Astrocyte of the spinal cord (primary cell): ENCODE data around the gene CCR5.

Experiments
- DNase-seq: peaks from one replicate; pipeline ENCODE4 v3.0.0; 2011; ENCODE audit warnings: low read depth, low spot score
- H3K4me3 ChIP-seq: 2 replicates; pipeline ENCODE4 v1.5.1; 2011; ENCODE audit warnings: low read depth, mild to moderate bottlenecking, low read length, moderate library complexity
- CTCF ChIP-seq: IDR thresholded peaks from 2 replicates; pipeline ENCODE4 v1.5.1; 2012; ENCODE audit warnings: low read depth, mild to moderate bottlenecking, low read length, inconsistent platforms
- in situ Hi-C: cut with HindIII; loops from 2 replicates; pipeline ENCODE4 v1.10.0; 2017; ENCODE audit warnings: low sequenced_read_pairs

CCR5 gene

GRCh38 chr3:46416811-46417510, 46.2 kb downstream of the CCR5 start:
- in situ Hi-C loops: no loop called here

GRCh38 chr3:46417841-46418611, 47.3 kb downstream of the CCR5 start:
- no peak for DNase-seq
- in situ Hi-C loops: no loop called here
- H3K4me3 ChIP-seq: no peak overlapping the region
- TF ChIP-seq CTCF: no peak

More at GRCh38 chr3:46416811-46417510, 46.2 kb downstream of the CCR5 start:
- DNase-seq: no peak
- no peak for TF ChIP-seq CTCF
- no peak overlapping the region for H3K4me3 ChIP-seq

GRCh38 chr3:46419816-46420215, 49.1 kb downstream of the CCR5 start:
- H3K4me3 ChIP-seq: no peak overlapping the region
- TF ChIP-seq CTCF: no peak
- DNase-seq: no peak
- in situ Hi-C loops: no loop called here

GRCh38 chr3:46420931-46421330, 50.2 kb downstream of the CCR5 start:
- TF ChIP-seq CTCF: no peak
- H3K4me3 ChIP-seq: no peak overlapping the region
- DNase-seq: no peak
- in situ Hi-C loops: no loop called here

GRCh38 chr3:46422617-46423016, 51.9 kb downstream of the CCR5 start:
- DNase-seq: no peak
- in situ Hi-C loops: no loop called here
- TF ChIP-seq CTCF: no peak
- H3K4me3 ChIP-seq: no peak overlapping the region

GRCh38 chr3:46423588-46423987, 52.8 kb downstream of the CCR5 start:
- in situ Hi-C loops: no loop called here
- TF ChIP-seq CTCF: no peak
- no peak overlapping the region for H3K4me3 ChIP-seq
- DNase-seq: no peak
